ENCODE measurements around the gene LRPAP1.

LRPAP1 gene

GRCh38 chr4:3484057-3484973, 47.9 kb downstream of the LRPAP1 start:
- Histone ChIP-seq H4K12ac (ENCODE audit: low read depth, low read length) (no peak overlapping the region), H3K79me1 (ENCODE audit: low read length) (no peaks in the 10 kb centered on the region), H3K27me3 (ENCODE audit: insufficient read depth, low read length) (no peaks in the 10 kb centered on the region), H2AFZ (ENCODE audit: insufficient read depth, low read length, poor library complexity) (no peak overlapping the region), H3K23ac (ENCODE audit: low read length) (no peak overlapping the region), H2BK120ac (ENCODE audit: insufficient read depth, low read length, poor library complexity) (no peak overlapping the region), H4K91ac (ENCODE audit: low read depth, low read length) (no peak overlapping the region), H3K36me3 (ENCODE audit: control insufficient read depth in 1 of 2, insufficient read depth in 2 of 2, low read length in 2 of 2) (no peaks in the 10 kb centered on the region), H3K18ac (ENCODE audit: low read length) (no peak overlapping the region), H2AK5ac (ENCODE audit: low read length) (no peak overlapping the region), H3K4me2 (ENCODE audit: low read length) (no peak overlapping the region), H2BK12ac (ENCODE audit: low read length) (no peak overlapping the region), H3K79me2 (ENCODE audit: control insufficient read depth, insufficient read depth, low read length, poor library complexity) (no peaks in the 10 kb centered on the region), H3K14ac (ENCODE audit: low read length) (no peak overlapping the region), H3K9me3 (ENCODE audit: insufficient read depth, low read depth, low read length) (peaks cover 7% of the 10 kb centered on the region), H3K9ac (ENCODE audit: low read length) (no peak overlapping the region), H3K4me1 (ENCODE audit: control insufficient read depth in 1 of 2, insufficient read depth in 2 of 2, low read length in 2 of 2) (peaks cover 17 to 25% of the 10 kb centered on the region in 2 experiments), H4K8ac (ENCODE audit: low read depth, low read length) (no peak overlapping the region), H3K27ac (ENCODE audit: low read depth, low read length) (no peak overlapping the region), H2BK5ac (ENCODE audit: low read depth, low read length, poor library complexity) (no peak overlapping the region), H3K4me3 (ENCODE audit: low read depth, low read length) (no peak overlapping the region), H3K4ac (ENCODE audit: low read depth, low read length) (no peak overlapping the region)
- DNase-seq = peak; percentile 39 to 54
- no CpG with 5 or more reads among the region's 45 CpGs for WGBS (ENCODE audit: extremely low coverage, insufficient coverage, insufficient read length)

- WGBS (ENCODE audit: extremely low coverage, insufficient coverage, insufficient read length) = no CpG with 5 or more reads among the region's 23 CpGs
- no peak for DNase-seq
Observed at GRCh38 chr4:3483471-3483921, 48.7 kb downstream of the LRPAP1 start.

GRCh38 chr4:3482707-3483106, 49.5 kb downstream of the LRPAP1 start:
- no peaks in the 10 kb centered on the region for H3K36me3 ChIP-seq (ENCODE audit: control insufficient read depth in 1 of 2, insufficient read depth in 2 of 2, low read length in 2 of 2)
- no peak overlapping the region for H3K4me3 ChIP-seq (ENCODE audit: low read depth, low read length)
- H3K23ac ChIP-seq (ENCODE audit: low read length) = no peak overlapping the region
- H3K9me3 ChIP-seq (ENCODE audit: insufficient read depth, low read depth, low read length) = peaks cover 7% of the 10 kb centered on the region
- H2AK5ac ChIP-seq (ENCODE audit: low read length) = no peak overlapping the region
- no peaks in the 10 kb centered on the region for H3K79me2 ChIP-seq (ENCODE audit: control insufficient read depth, insufficient read depth, low read length, poor library complexity)
- no peak overlapping the region for H4K8ac ChIP-seq (ENCODE audit: low read depth, low read length)
- no peak overlapping the region for H4K12ac ChIP-seq (ENCODE audit: low read depth, low read length)
- H2BK12ac ChIP-seq (ENCODE audit: low read length) = no peak overlapping the region
- H3K27me3 ChIP-seq (ENCODE audit: insufficient read depth, low read length) = no peaks in the 10 kb centered on the region
- no peak overlapping the region for H3K4me2 ChIP-seq (ENCODE audit: low read length)
- WGBS (ENCODE audit: extremely low coverage, insufficient coverage, insufficient read length) = no CpG with 5 or more reads among the region's 12 CpGs
- H3K18ac ChIP-seq (ENCODE audit: low read length) = no peak overlapping the region
- H3K79me1 ChIP-seq (ENCODE audit: low read length) = no peaks in the 10 kb centered on the region
- peaks cover 17 to 25% of the 10 kb centered on the region in 2 experiments for H3K4me1 ChIP-seq (ENCODE audit: control insufficient read depth in 1 of 2, insufficient read depth in 2 of 2, low read length in 2 of 2)
- H2BK5ac ChIP-seq (ENCODE audit: low read depth, low read length, poor library complexity) = no peak overlapping the region
- no peak overlapping the region for H3K9ac ChIP-seq (ENCODE audit: low read length)
- H3K14ac ChIP-seq (ENCODE audit: low read length) = no peak overlapping the region
- no peak overlapping the region for H2BK120ac ChIP-seq (ENCODE audit: insufficient read depth, low read length, poor library complexity)
- DNase-seq = no peak
- H3K27ac ChIP-seq (ENCODE audit: low read depth, low read length) = no peak overlapping the region
- no peak overlapping the region for H3K4ac ChIP-seq (ENCODE audit: low read depth, low read length)
- no peak overlapping the region for H4K91ac ChIP-seq (ENCODE audit: low read depth, low read length)
- no peak overlapping the region for H2AFZ ChIP-seq (ENCODE audit: insufficient read depth, low read length, poor library complexity)

More at GRCh38 chr4:3483471-3483921, 48.7 kb downstream of the LRPAP1 start:
- H3K14ac ChIP-seq (ENCODE audit: low read length) = no peak overlapping the region
- H3K27ac ChIP-seq (ENCODE audit: low read depth, low read length) = no peak overlapping the region
- H3K27me3 ChIP-seq (ENCODE audit: insufficient read depth, low read length) = no peaks in the 10 kb centered on the region
- no peak overlapping the region for H3K4me3 ChIP-seq (ENCODE audit: low read depth, low read length)
- peak overlapping the region; percentile 27 for H2AFZ ChIP-seq (ENCODE audit: insufficient read depth, low read length, poor library complexity)
- H3K79me2 ChIP-seq (ENCODE audit: control insufficient read depth, insufficient read depth, low read length, poor library complexity) = no peaks in the 10 kb centered on the region
- no peak overlapping the region for H2BK5ac ChIP-seq (ENCODE audit: low read depth, low read length, poor library complexity)
- no peak overlapping the region for H4K8ac ChIP-seq (ENCODE audit: low read depth, low read length)
- H3K4me2 ChIP-seq (ENCODE audit: low read length) = no peak overlapping the region
- no peaks in the 10 kb centered on the region for H3K36me3 ChIP-seq (ENCODE audit: control insufficient read depth in 1 of 2, insufficient read depth in 2 of 2, low read length in 2 of 2)
- no peak overlapping the region for H2BK120ac ChIP-seq (ENCODE audit: insufficient read depth, low read length, poor library complexity)
- no peak overlapping the region for H2BK12ac ChIP-seq (ENCODE audit: low read length)
- peaks cover 17 to 25% of the 10 kb centered on the region in 2 experiments for H3K4me1 ChIP-seq (ENCODE audit: control insufficient read depth in 1 of 2, insufficient read depth in 2 of 2, low read length in 2 of 2)
- no peak overlapping the region for H3K9ac ChIP-seq (ENCODE audit: low read length)
- H2AK5ac ChIP-seq (ENCODE audit: low read length) = no peak overlapping the region
- H3K4ac ChIP-seq (ENCODE audit: low read depth, low read length) = no peak overlapping the region
- H3K23ac ChIP-seq (ENCODE audit: low read length) = no peak overlapping the region
- H4K12ac ChIP-seq (ENCODE audit: low read depth, low read length) = no peak overlapping the region
- no peaks in the 10 kb centered on the region for H3K79me1 ChIP-seq (ENCODE audit: low read length)
- H3K9me3 ChIP-seq (ENCODE audit: insufficient read depth, low read depth, low read length) = peaks cover 7% of the 10 kb centered on the region
- H4K91ac ChIP-seq (ENCODE audit: low read depth, low read length) = no peak overlapping the region
- no peak overlapping the region for H3K18ac ChIP-seq (ENCODE audit: low read length)

- no peaks in the 10 kb centered on the region for H3K79me2 ChIP-seq (ENCODE audit: control insufficient read depth, insufficient read depth, low read length, poor library complexity)
Observed at GRCh38 chr4:3481783-3482393, 50.3 kb downstream of the LRPAP1 start.

More at GRCh38 chr4:3481783-3482393, 50.3 kb downstream of the LRPAP1 start:
- DNase-seq = no peak
- no peak overlapping the region for H2AK5ac ChIP-seq (ENCODE audit: low read length)
- peaks cover 17 to 25% of the 10 kb centered on the region in 2 experiments for H3K4me1 ChIP-seq (ENCODE audit: control insufficient read depth in 1 of 2, insufficient read depth in 2 of 2, low read length in 2 of 2)
- H3K4ac ChIP-seq (ENCODE audit: low read depth, low read length) = no peak overlapping the region
- WGBS (ENCODE audit: extremely low coverage, insufficient coverage, insufficient read length) = no CpG with 5 or more reads among the region's 19 CpGs
- H3K14ac ChIP-seq (ENCODE audit: low read length) = no peak overlapping the region
- H3K27ac ChIP-seq (ENCODE audit: low read depth, low read length) = no peak overlapping the region
- no peak overlapping the region for H3K4me2 ChIP-seq (ENCODE audit: low read length)
- H4K12ac ChIP-seq (ENCODE audit: low read depth, low read length) = no peak overlapping the region
- no peak overlapping the region for H2BK5ac ChIP-seq (ENCODE audit: low read depth, low read length, poor library complexity)
- no peaks in the 10 kb centered on the region for H3K36me3 ChIP-seq (ENCODE audit: control insufficient read depth in 1 of 2, insufficient read depth in 2 of 2, low read length in 2 of 2)
- H3K9me3 ChIP-seq (ENCODE audit: insufficient read depth, low read depth, low read length) = peaks cover 7% of the 10 kb centered on the region
- H2BK120ac ChIP-seq (ENCODE audit: insufficient read depth, low read length, poor library complexity) = no peak overlapping the region
- no peaks in the 10 kb centered on the region for H3K79me1 ChIP-seq (ENCODE audit: low read length)
- H2BK12ac ChIP-seq (ENCODE audit: low read length) = no peak overlapping the region
- H4K91ac ChIP-seq (ENCODE audit: low read depth, low read length) = no peak overlapping the region
- H3K23ac ChIP-seq (ENCODE audit: low read length) = no peak overlapping the region
- H3K4me3 ChIP-seq (ENCODE audit: low read depth, low read length) = no peak overlapping the region
- no peaks in the 10 kb centered on the region for H3K27me3 ChIP-seq (ENCODE audit: insufficient read depth, low read length)
- H3K9ac ChIP-seq (ENCODE audit: low read length) = no peak overlapping the region
- H4K8ac ChIP-seq (ENCODE audit: low read depth, low read length) = no peak overlapping the region
- no peak overlapping the region for H3K18ac ChIP-seq (ENCODE audit: low read length)
- H2AFZ ChIP-seq (ENCODE audit: insufficient read depth, low read length, poor library complexity) = no peak overlapping the region

Data from trophoblast cell (in vitro differentiated cells and primary cell).